GM12874 (cell line): ENCODE results near the gene GABRB2.

ENCODE experiments used
- CTCF ChIP-seq: IDR thresholded peaks from 2 replicates; pipeline ENCODE4 v1.5.1; 2011; ENCODE audit warnings: low read depth, mild to moderate bottlenecking, control low read depth, low read length, moderate library complexity; ENCODE audit not compliant: insufficient read depth

Gene GABRB2

GRCh38 chr5:161548487-161549094, 2.1 kb upstream of the GABRB2 start:
- no peak for TF ChIP-seq CTCF

- TF ChIP-seq CTCF, result no peak
These were observed 1.4 kb upstream of the GABRB2 start for GRCh38 chr5:161547738-161548486.

DNA sequence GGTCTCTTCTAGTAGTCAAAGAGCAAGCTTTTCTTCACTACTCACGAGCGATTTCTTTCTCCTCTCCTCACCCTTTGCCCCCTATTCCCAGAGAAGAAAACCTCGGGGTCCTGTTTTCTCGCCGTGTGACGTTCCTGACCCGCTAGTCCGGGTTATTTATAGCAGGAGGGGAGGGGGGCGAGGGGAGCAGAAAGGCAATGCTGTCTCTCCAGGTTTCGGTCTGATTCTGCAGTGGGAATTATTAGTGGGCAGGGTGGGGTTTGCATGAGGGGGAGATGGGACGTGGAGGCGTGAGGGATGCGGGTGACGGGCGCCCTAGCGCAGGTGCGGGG, 847 bp upstream of the GABRB2 start:
- TF ChIP-seq CTCF, result no peak

DNA sequence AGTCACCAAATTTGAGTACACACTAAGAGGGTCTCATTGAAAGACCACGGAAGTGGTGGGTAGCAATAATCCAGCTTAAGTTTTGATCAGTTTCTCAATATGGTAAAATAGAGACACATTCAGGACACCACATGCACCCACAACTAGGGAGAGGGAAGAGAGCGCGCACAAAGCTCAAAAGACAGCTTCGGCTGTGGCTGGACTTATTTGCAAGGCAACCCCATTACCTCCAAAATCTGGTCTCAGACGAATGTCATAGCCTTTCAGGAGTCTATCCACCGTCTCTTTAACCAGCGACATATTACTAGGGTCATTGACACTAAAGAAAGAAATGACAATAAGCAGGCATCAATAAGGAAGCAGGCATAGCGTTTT, 443 bp downstream of the GABRB2 start:
- TF ChIP-seq CTCF, result no peak

DNA sequence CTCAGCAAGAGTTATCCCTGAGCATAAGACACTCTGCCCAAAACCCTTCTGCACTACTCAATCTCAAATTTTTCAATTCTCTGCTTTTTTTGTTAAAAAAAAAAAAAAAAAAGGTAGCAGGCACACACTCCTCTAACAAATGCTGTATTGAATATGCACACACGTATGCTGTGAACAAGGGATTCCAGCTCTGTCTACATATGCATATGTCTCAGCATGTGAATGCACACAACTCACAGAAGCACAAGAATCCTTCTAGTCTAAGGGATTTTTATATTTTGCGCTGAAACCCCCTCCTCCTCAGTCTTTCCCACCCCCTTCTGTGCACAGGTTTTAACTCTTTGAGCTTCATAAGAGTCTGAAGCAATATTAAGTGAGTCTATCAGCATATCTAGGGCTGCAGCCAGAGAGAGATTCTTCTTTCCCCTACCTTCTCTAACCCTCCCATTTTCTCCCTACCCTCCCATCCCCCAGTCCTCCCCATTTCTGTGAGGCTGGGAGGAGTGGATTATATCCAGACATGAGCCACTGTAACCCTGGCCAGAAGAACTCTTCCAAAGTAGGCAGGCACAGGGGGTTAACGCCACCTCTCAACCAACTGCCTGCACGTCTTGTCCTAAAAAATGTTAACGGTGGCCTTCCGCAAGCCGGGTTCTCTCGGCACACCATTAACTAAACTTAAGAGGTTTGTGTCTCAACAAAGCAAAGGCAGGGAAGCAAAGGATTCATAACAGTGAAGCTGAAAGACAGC, 1.0 kb downstream of the GABRB2 start:
- no peak for TF ChIP-seq CTCF

- TF ChIP-seq CTCF, result peak; percentile 88
These were observed 2.2 kb downstream of the GABRB2 start for GRCh38 chr5:161544350-161544765.

DNA sequence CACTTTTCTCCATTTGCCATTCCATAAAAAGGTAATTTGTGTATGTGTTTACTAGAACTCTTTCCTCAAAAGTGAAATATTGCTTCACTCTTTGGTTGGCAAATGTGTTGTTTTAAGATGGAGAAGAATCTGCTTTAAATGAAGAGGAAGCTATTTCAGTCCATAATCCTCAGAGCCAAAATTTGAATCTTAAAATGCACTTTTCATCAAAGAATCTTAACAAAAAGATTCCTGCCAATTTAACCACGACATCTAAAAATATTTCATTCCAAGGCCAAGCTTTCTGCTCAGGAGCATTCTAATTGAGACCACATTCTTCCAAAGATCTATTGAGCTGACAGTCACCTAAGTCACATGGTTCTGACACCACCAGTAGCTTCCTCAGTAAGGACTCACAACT, 7.5 kb downstream of the GABRB2 start:
- no peak for TF ChIP-seq CTCF
